HEK293T (cell line): ENCODE data around the gene MOGAT2.

ENCODE experiments used
- CTCF ChIA-PET: fragments of 350-600 bp; formaldehyde crosslinking; extraction: SDS; loops from one replicate; lab custom pipeline; 2021; ENCODE audit warnings: antibody characterized with exemption, inconsistent platforms; lab: Yijun Ruan, JAX
- POLR2A ChIA-PET: fragments of 350-600 bp; formaldehyde crosslinking; extraction: SDS; loops from one replicate; lab custom pipeline; 2020; ENCODE audit warnings: antibody characterized with exemption, inconsistent platforms; lab: Yijun Ruan, JAX
- DNase-seq: peaks from one replicate; pipeline ENCODE4 v3.0.0; 2012; ENCODE audit warnings: mixed read lengths; ENCODE audit errors: extremely low spot score
- ARNT ChIP-seq: fragments of 450-650 bp; IDR thresholded peaks from 2 replicates; pipeline ENCODE4 v1.6.1; 2017; ENCODE audit warnings: mild to moderate bottlenecking
- BHLHE40 ChIP-seq: fragments of 450-650 bp; IDR thresholded peaks from 2 replicates; pipeline ENCODE4 v1.6.1; 2016; ENCODE audit warnings: mild to moderate bottlenecking, moderate library complexity, borderline replicate concordance
- CTBP1 ChIP-seq: fragments of 450-650 bp; IDR thresholded peaks from 2 replicates; pipeline ENCODE4 v1.6.1; 2016; ENCODE audit warnings: borderline replicate concordance
- ELF4 ChIP-seq: fragments of 450-650 bp; IDR thresholded peaks from 2 replicates; pipeline ENCODE4 v1.6.1; 2017; ENCODE audit warnings: antibody characterized with exemption
- FOXA1 ChIP-seq: fragments of 450-650 bp; IDR thresholded peaks from 2 replicates; pipeline ENCODE4 v1.6.1; 2016; ENCODE audit warnings: mild to moderate bottlenecking
- FOXK2 ChIP-seq: fragments of 450-650 bp; IDR thresholded peaks from 2 replicates; pipeline ENCODE4 v1.6.1; 2016; ENCODE audit warnings: mild to moderate bottlenecking
- FOXM1 ChIP-seq: fragments of 450-650 bp; IDR thresholded peaks from 2 replicates; pipeline ENCODE4 v1.6.1; 2017; ENCODE audit warnings: mild to moderate bottlenecking, borderline replicate concordance
- HDGF ChIP-seq: fragments of 450-650 bp; IDR thresholded peaks from 2 replicates; pipeline ENCODE4 v1.6.1; 2017; ENCODE audit warnings: antibody characterized with exemption, borderline replicate concordance
- L3MBTL2 ChIP-seq: fragments of 450-650 bp; conservative IDR thresholded peaks from 2 replicates; pipeline ENCODE4 v1.6.1; 2016; ENCODE audit warnings: mild to moderate bottlenecking
- LEF1 ChIP-seq: fragments of 450-650 bp; IDR thresholded peaks from 2 replicates; pipeline ENCODE4 v1.6.1; 2017; ENCODE audit warnings: mild to moderate bottlenecking, borderline replicate concordance
- NFRKB ChIP-seq: fragments of 450-650 bp; IDR thresholded peaks from 2 replicates; pipeline ENCODE4 v1.6.1; 2016; ENCODE audit warnings: mild to moderate bottlenecking, moderate library complexity
- PKNOX1 ChIP-seq: fragments of 450-650 bp; IDR thresholded peaks from 2 replicates; pipeline ENCODE4 v1.6.1; 2016
- SP1 ChIP-seq: fragments of 450-650 bp; IDR thresholded peaks from 2 replicates; pipeline ENCODE4 v1.6.1; 2017
- SUZ12 ChIP-seq: fragments of 450-650 bp; IDR thresholded peaks from 2 replicates; pipeline ENCODE4 v1.6.1; 2016; ENCODE audit warnings: mild to moderate bottlenecking
- TARDBP ChIP-seq: fragments of 450-650 bp; IDR thresholded peaks from 2 replicates; pipeline ENCODE4 v1.6.1; 2016
- ZNF384 ChIP-seq: fragments of 450-650 bp; IDR thresholded peaks from 2 replicates; pipeline ENCODE4 v1.6.1; 2016

The MOGAT2 gene

GRCh38 chr11:75719340-75720239, 2.0 kb downstream of the MOGAT2 start:
- CTCF ChIA-PET: interaction anchor here (0.5 to 1.7 kb wide), 3 partner anchors 13 to 986 kb away, joined by 3 to 4 read pairs (median 4); no protein-coding TSS in a partner anchor
- POLR2A ChIA-PET: interaction anchor here (0.8 to 1.5 kb wide), 2 partner anchors 136 to 157 kb away, joined by 3 read pairs; partner anchors contain the start of gene SERPINH1
- TF ChIP-seq FOXA1 (no peak), SP1 (no peak), L3MBTL2 (no peak), PKNOX1 (no peak), ELF4 (no peak), NFRKB (no peak), CTBP1 (no peak), FOXK2 (no peak), HDGF (no peak)
- DNase-seq: no peak

GRCh38 chr11:75720639-75721038, 3.0 kb downstream of the MOGAT2 start:
- CTCF ChIA-PET: no interaction called here
- TF ChIP-seq FOXA1: no peak
- no peak for TF ChIP-seq PKNOX1
- TF ChIP-seq BHLHE40: no peak
- no peak for TF ChIP-seq ZNF384
- no peak for TF ChIP-seq TARDBP
- no peak for TF ChIP-seq L3MBTL2
- TF ChIP-seq HDGF: no peak
- TF ChIP-seq FOXK2: no peak
- DNase-seq: no peak
- POLR2A ChIA-PET: interaction anchor here (1.5 kb wide), 1 partner anchor 158 kb away, joined by 3 read pairs; the partner anchor contains the start of gene SERPINH1

GRCh38 chr11:75721852-75722668, 4.4 kb downstream of the MOGAT2 start:
- TF ChIP-seq ELF4: no peak
- no peak for TF ChIP-seq ZNF384
- ChIA-PET POLR2A (interaction anchor here (0.8 kb wide), 1 partner anchor 431 kb away, joined by 3 read pairs; no protein-coding TSS in a partner anchor), CTCF (interaction anchor here (0.7 kb wide), 1 partner anchor 146 kb away, joined by 3 read pairs; no protein-coding TSS in a partner anchor)
- no peak for DNase-seq

- CTCF ChIA-PET: interaction anchor here (0.7 kb wide), 1 partner anchor 145 kb away, joined by 3 read pairs; no protein-coding TSS in a partner anchor
- TF ChIP-seq L3MBTL2 (no peak), SP1 (no peak), FOXM1 (no peak), LEF1 (no peak), TARDBP (no peak)
- DNase-seq: no peak
- POLR2A ChIA-PET: interaction anchor here (0.8 kb wide), 1 partner anchor 430 kb away, joined by 3 read pairs; no protein-coding TSS in a partner anchor
These were observed 5.0 kb downstream of the MOGAT2 start for GRCh38 chr11:75722669-75723042.

- ChIA-PET CTCF (interaction anchor here (0.5 kb wide), 1 partner anchor 131 kb away, joined by 3 read pairs; no protein-coding TSS in a partner anchor), POLR2A (no interaction called here)
- DNase-seq: no peak
- TF ChIP-seq NFRKB: no peak
- no peak for TF ChIP-seq FOXA1
- TF ChIP-seq FOXM1: no peak
- no peak for TF ChIP-seq LEF1
- no peak for TF ChIP-seq SP1
- TF ChIP-seq SUZ12: no peak
- no peak for TF ChIP-seq L3MBTL2
- no peak for TF ChIP-seq TARDBP
- TF ChIP-seq ARNT: no peak
- TF ChIP-seq FOXK2: no peak
- no peak for TF ChIP-seq CTBP1
- TF ChIP-seq ELF4: no peak
- no peak for TF ChIP-seq BHLHE40
- TF ChIP-seq HDGF: no peak
- no peak for TF ChIP-seq ZNF384
- no peak for TF ChIP-seq PKNOX1
These were observed 8.1 kb downstream of the MOGAT2 start for GRCh38 chr11:75725547-75726320.

GRCh38 chr11:75728992-75729391, 11.4 kb downstream of the MOGAT2 start:
- DNase-seq: no peak

More at GRCh38 chr11:75728992-75729391, 11.4 kb downstream of the MOGAT2 start:
- ChIA-PET POLR2A (no interaction called here), CTCF (no interaction called here)
- TF ChIP-seq FOXA1 (no peak), L3MBTL2 (no peak), PKNOX1 (no peak), ELF4 (no peak), SP1 (no peak), SUZ12 (no peak), BHLHE40 (no peak), FOXK2 (no peak), ARNT (no peak), HDGF (no peak), FOXM1 (no peak), TARDBP (no peak), CTBP1 (no peak), ZNF384 (no peak), LEF1 (no peak), NFRKB (no peak)
